HG02973 (cell line): ENCODE results near the gene IQCM.

ENCODE experiments used
- ATAC-seq: cut with Tn5 transposase; IDR thresholded peaks from one replicate; pipeline ENCODE4 v1.9.1; 2021; ENCODE audit warnings: moderate library complexity; ENCODE audit not compliant: unreplicated experiment

The IQCM gene

GRCh38 chr4:149781150-149781549 is 34.5 kb downstream of the IQCM start:
- no peak for ATAC-seq

- ATAC-seq, result no peak
These were observed 47.2 kb downstream of the IQCM start for GRCh38 chr4:149768477-149768876.

- ATAC-seq, result no peak
These were observed 49.5 kb downstream of the IQCM start for GRCh38 chr4:149766135-149766534.

- no peak for ATAC-seq
These were observed 50.0 kb downstream of the IQCM start for GRCh38 chr4:149765630-149766029.

GRCh38 chr4:149755969-149756368 is 59.7 kb downstream of the IQCM start:
- ATAC-seq, result no peak

GRCh38 chr4:149754526-149754925 is 61.1 kb downstream of the IQCM start:
- no peak for ATAC-seq

GRCh38 chr4:149752729-149753128 is 62.9 kb downstream of the IQCM start:
- no peak for ATAC-seq

GRCh38 chr4:149751174-149751573 is 64.5 kb downstream of the IQCM start:
- ATAC-seq, result no peak

GRCh38 chr4:149749784-149750183 is 65.9 kb downstream of the IQCM start:
- ATAC-seq, result no peak

GRCh38 chr4:149747646-149748045 is 68.0 kb downstream of the IQCM start:
- ATAC-seq, result no peak

- ATAC-seq, result no peak
These were observed 69.4 kb downstream of the IQCM start for GRCh38 chr4:149746276-149746675.

GRCh38 chr4:149741186-149741831 is 74.3 kb downstream of the IQCM start:
- ATAC-seq, result no peak

GRCh38 chr4:149738156-149738555 is 77.5 kb downstream of the IQCM start:
- ATAC-seq, result no peak

GRCh38 chr4:149735796-149736195 is 79.8 kb downstream of the IQCM start:
- ATAC-seq, result no peak

- no peak for ATAC-seq
These were observed 87.2 kb downstream of the IQCM start for GRCh38 chr4:149728444-149728843.

GRCh38 chr4:149727663-149728062 is 88.0 kb downstream of the IQCM start:
- no peak for ATAC-seq

- no peak for ATAC-seq
These were observed 92.6 kb downstream of the IQCM start for GRCh38 chr4:149723065-149723464.

GRCh38 chr4:149719806-149720205 is 95.8 kb downstream of the IQCM start:
- no peak for ATAC-seq

GRCh38 chr4:149719357-149719756 is 96.3 kb downstream of the IQCM start:
- ATAC-seq, result no peak

- no peak for ATAC-seq
These were observed 97.1 kb downstream of the IQCM start for GRCh38 chr4:149718500-149718899.

GRCh38 chr4:149716728-149717127 is 98.9 kb downstream of the IQCM start:
- no peak for ATAC-seq

GRCh38 chr4:149715822-149716585 is 99.6 kb downstream of the IQCM start:
- ATAC-seq, result no peak

- ATAC-seq, result no peak
These were observed 102.6 kb downstream of the IQCM start for GRCh38 chr4:149713031-149713430.
